B cell (primary cell): Measurements from ENCODE around the gene TRIO.

ENCODE experiments used
- EZH2 ChIP-seq: IDR thresholded peaks from 2 replicates; pipeline ENCODE4 v1.6.1; 2012; ENCODE audit warnings: borderline replicate concordance, low read depth, mild to moderate bottlenecking, moderate library complexity, low read length; ENCODE audit not compliant: insufficient read depth, poor library complexity, severe bottlenecking
- TF ChIP-seq, protein P1 (sequence below): fragments of 200-600 bp; IDR thresholded peaks from one replicate; pipeline ENCODE4 v1.8.0; 2022; ENCODE audit warnings: antibody characterized with exemption, mild to moderate bottlenecking

DNA sequence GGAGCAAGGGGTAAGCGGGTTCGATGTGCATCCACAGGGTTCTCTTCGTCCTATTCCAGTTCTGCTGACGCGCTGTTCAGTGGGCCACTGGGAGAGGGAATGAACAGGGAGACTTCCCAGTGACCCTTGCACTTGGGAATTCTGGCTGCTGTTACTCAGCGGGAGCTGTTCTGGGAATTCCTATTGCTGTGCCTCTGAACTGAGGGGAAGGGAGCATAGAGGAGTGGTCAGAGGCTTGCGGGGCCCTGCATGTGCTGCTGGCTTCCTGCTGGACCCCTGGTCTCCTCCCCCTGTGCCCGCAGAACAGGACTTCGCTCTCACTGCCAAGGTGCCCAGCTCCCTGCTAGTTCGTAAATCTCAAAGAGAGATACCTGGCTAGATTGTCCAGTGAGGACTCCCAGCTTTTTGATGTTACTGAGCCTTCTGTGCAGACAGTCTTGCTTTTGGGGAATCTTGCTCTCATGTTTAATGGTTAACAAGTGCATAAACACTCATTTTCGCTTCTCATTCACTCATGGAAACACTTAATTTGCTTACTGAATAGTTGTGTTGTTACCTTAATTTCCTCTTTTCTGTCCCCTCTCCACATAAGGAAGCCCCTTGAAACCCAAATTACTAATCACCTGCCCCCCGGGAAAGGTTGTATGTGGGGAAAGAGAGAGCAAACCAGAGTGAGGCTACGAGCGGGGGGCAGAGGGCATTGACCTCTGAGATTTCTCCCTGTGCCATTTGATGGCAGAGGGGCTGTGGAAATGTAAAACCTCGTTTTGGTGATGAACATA is 5.9 kb downstream of the TRIO start:
- TF ChIP-seq, protein P1, sequence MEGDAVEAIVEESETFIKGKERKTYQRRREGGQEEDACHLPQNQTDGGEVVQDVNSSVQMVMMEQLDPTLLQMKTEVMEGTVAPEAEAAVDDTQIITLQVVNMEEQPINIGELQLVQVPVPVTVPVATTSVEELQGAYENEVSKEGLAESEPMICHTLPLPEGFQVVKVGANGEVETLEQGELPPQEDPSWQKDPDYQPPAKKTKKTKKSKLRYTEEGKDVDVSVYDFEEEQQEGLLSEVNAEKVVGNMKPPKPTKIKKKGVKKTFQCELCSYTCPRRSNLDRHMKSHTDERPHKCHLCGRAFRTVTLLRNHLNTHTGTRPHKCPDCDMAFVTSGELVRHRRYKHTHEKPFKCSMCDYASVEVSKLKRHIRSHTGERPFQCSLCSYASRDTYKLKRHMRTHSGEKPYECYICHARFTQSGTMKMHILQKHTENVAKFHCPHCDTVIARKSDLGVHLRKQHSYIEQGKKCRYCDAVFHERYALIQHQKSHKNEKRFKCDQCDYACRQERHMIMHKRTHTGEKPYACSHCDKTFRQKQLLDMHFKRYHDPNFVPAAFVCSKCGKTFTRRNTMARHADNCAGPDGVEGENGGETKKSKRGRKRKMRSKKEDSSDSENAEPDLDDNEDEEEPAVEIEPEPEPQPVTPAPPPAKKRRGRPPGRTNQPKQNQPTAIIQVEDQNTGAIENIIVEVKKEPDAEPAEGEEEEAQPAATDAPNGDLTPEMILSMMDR = no peak
- no peak for TF ChIP-seq EZH2
